C4-2B (cell line): Measurements from ENCODE around the gene CHRNA3.
"Not testable (repeated sequence)": the region's sequence is repeated elsewhere in the genome, so short reads cannot be mapped to it uniquely, and the experiment has no call there.

Source experiments
- H3K27ac ChIP-seq: fragments of 450-650 bp; 2 replicates; pipeline ENCODE4 v1.5.1; 2017
- ZFX ChIP-seq: fragments of 450-650 bp; IDR thresholded peaks from 2 replicates; pipeline ENCODE4 v1.6.1; 2017
- TF ChIP-seq, protein P1 (sequence below): fragments of 450-650 bp; conservative IDR thresholded peaks from 2 replicates; pipeline ENCODE4 v1.5.1; 2017; ENCODE audit warnings: mild to moderate bottlenecking

The CHRNA3 gene

DNA sequence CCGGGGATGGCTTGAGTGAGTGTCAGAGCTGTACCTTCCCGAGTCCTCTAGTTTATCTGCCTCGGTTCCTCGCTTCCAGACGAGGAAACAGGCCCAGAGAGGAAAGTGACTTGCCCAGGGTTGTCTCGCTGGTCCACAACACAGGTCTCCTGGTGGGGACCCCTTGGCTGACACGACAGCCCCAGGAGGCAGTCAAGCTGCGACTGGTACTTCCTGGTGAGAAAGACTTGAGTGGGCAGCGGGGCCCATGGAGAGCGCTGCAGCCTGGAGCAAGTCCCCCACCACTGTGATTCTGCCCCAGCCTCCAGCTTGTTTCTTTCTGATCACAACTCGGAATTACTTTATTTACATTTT lies 56.1 kb downstream of the CHRNA3 start:
- H3K27ac ChIP-seq = peak overlapping the region; percentile 78

DNA sequence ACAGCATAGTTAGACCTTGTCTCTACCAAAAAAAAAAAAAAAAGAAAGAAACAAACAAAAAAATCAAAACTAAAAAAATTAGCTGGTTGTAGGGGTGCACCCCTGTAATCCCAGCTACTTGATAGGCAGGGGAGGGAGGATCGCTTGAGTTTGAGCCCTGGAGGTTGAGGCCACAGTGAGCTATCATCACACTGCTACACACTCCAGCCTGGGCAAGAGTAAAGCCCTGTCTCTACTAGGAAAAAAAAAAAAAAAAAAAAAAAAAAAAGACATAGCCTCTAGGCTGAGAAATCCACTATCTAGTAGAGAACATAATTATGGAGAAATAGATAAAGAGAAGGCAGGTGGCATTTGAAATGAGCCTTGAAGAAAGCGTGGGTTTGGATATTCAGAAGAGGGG lies 57.7 kb downstream of the CHRNA3 start:
- no peak overlapping the region for H3K27ac ChIP-seq
- no peak for TF ChIP-seq ZFX
- TF ChIP-seq, protein P1, sequence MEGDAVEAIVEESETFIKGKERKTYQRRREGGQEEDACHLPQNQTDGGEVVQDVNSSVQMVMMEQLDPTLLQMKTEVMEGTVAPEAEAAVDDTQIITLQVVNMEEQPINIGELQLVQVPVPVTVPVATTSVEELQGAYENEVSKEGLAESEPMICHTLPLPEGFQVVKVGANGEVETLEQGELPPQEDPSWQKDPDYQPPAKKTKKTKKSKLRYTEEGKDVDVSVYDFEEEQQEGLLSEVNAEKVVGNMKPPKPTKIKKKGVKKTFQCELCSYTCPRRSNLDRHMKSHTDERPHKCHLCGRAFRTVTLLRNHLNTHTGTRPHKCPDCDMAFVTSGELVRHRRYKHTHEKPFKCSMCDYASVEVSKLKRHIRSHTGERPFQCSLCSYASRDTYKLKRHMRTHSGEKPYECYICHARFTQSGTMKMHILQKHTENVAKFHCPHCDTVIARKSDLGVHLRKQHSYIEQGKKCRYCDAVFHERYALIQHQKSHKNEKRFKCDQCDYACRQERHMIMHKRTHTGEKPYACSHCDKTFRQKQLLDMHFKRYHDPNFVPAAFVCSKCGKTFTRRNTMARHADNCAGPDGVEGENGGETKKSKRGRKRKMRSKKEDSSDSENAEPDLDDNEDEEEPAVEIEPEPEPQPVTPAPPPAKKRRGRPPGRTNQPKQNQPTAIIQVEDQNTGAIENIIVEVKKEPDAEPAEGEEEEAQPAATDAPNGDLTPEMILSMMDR = no peak

More for the DNA sequence above, 56.1 kb downstream of the CHRNA3 start:
- no peak for TF ChIP-seq ZFX
- TF ChIP-seq, protein P1 = no peak

DNA sequence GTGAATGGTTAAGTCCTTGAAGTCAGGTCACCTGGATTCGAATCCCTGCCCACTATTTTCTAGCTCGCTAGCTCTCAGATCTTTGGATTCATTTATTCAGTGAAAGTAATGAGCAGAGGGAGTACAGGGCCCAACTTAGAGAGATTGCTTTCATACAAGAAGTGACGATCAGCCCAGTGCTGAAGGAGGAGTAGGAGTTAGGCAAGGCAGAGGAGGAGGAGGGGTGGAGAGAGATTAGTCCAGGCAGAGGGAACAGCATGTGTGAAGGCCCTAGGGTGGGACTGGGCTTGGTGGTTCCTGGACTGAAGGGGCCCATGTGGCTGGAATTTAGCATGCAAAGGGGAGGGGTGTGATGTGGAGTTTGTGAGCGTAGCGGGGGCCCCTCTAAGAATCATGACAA lies 59.3 kb downstream of the CHRNA3 start:
- TF ChIP-seq ZFX = no peak
- TF ChIP-seq, protein P1 = no peak
- no peak overlapping the region for H3K27ac ChIP-seq

DNA sequence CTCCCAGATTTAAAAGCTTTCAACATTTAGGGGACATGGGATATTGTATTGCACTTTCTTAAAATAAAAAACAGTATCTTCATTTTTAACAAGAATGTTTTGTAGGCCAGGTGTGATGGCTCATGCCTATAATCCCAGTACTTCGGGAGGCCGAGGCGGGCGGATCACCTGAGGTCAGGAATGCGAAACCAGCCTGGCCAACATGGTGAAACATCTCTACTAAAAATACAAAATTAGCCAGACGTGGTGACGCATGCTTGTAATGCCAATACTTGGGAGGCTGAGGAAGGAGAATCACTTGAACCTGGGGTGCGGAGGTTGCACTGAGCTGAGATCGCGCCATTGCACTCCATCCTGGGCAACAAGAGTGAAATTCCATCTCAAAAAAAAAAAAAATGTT lies 60.6 kb downstream of the CHRNA3 start:
- not testable (repeated sequence) for H3K27ac ChIP-seq

DNA sequence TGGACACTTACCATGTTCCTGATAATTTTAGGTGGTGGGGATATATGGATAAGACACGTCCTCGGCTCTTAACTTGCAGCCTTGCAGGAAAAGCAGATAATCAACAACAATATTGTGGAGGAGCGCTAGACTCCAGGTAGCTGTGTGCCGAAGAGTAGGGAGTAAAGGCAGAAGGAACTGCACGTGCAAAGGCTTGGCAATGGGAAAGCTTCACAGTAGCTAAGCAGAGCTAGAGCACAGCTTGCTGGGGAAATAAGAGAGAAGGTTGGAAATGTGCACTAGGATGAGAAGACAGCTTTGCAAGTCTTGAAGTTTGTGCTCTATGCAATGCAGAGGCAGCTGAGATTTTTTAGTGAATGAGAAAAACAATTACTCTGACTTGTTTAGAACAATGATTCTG lies 68.2 kb downstream of the CHRNA3 start:
- no peak for TF ChIP-seq ZFX
- TF ChIP-seq, protein P1 = no peak
- no peak overlapping the region for H3K27ac ChIP-seq

DNA sequence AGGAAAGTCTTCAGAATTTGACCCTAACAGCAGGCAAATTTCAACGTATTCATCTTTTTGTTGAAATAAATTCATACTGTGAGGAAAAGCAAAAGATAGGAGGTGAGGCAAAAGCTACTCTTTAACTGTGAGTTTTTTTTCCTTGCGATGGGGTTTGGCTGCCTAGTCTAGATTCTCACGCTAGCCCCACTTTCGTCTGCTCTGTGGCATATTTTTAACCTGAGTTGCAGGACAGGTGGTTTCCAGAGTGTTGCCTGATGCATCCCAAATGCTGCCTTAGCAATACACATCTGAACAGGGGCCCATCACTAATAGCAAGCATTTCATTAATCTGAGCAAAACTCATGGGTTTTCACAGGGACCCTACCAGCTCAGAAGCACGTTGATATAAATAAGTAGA lies 68.9 kb downstream of the CHRNA3 start:
- H3K27ac ChIP-seq = no peak overlapping the region
- TF ChIP-seq, protein P1 = no peak
- TF ChIP-seq ZFX = no peak

DNA sequence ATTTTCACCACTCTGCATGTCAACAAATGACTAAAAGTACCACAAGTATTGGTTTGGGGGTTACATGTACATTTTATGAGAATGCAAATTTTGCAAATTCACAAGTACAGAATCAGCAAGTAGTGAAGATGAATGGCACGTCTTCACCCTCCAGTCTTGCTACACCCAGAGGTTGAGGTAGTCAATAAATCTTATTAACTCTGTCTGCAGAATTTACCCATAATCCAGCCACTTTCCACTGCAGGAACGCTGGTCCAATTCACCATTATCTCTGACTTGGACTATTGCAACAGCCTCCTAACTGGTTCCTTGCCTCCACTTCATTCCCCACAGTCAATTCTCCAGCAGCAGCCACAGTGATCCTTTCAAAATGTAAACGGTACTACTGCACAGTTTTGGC lies 70.0 kb downstream of the CHRNA3 start:
- H3K27ac ChIP-seq = no peak overlapping the region
- TF ChIP-seq ZFX = no peak
- TF ChIP-seq, protein P1 = no peak

DNA sequence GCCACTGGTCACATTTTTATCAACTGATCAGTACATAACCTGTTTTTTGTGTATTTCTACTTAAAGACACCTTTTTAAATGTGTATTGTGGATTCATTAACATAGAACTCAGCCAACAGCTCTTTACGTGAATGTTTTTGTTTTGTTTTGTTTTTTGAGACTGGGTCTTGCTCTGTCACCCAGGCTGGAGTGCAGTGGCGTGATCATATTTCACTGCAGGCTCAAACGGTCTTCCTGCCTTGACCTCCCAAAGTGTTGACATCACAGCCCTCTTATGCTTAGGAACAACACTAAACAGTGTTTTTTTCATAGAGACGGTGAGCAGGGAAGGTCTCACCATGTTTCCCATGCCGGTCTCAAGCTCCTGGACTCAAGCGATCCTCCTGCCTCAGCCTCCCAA lies 70.6 kb downstream of the CHRNA3 start:
- H3K27ac ChIP-seq = no peak overlapping the region
- TF ChIP-seq, protein P1 = no peak
